GM21529 (cell line): ENCODE measurements around the gene CNKSR1.
A peak's percentile ranks its signal among the peaks of the same experiment; 100 is the strongest.

Experiments used
- ATAC-seq: cut with Tn5 transposase; IDR thresholded peaks from one replicate; pipeline ENCODE4 v1.9.1; 2021; ENCODE audit not compliant: unreplicated experiment

CNKSR1 gene, protein sequence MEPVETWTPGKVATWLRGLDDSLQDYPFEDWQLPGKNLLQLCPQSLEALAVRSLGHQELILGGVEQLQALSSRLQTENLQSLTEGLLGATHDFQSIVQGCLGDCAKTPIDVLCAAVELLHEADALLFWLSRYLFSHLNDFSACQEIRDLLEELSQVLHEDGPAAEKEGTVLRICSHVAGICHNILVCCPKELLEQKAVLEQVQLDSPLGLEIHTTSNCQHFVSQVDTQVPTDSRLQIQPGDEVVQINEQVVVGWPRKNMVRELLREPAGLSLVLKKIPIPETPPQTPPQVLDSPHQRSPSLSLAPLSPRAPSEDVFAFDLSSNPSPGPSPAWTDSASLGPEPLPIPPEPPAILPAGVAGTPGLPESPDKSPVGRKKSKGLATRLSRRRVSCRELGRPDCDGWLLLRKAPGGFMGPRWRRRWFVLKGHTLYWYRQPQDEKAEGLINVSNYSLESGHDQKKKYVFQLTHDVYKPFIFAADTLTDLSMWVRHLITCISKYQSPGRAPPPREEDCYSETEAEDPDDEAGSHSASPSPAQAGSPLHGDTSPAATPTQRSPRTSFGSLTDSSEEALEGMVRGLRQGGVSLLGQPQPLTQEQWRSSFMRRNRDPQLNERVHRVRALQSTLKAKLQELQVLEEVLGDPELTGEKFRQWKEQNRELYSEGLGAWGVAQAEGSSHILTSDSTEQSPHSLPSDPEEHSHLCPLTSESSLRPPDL

DNA sequence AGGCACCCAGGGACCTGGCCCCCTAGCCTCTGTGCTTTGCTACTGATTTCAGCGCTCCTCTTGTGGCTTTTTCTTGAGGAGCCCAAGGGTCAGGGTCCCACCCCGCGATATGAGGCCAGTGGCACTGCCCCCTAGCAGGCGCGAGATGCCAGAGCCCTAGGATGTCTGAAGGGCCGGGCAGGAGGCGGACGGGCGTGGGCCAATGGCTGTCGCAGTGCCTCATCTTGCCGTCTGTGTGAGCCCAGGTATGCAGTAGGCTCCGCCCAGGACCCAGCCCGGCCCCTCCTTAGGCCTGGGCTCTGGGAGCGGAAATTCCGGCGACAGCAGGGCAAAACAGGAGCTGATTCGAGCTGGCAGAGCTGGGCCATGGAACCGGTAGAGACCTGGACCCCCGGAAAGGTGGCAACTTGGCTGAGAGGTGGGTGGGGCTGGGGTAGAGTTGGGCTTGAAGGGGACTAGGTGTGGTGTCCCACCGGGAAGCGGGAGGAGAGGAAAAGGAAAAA lies at the start of gene CNKSR1:
CNKSR1 (plus strand) TSS at position 310 of the 503 bp plus-strand sequence; CDS start at position 367, 57 bp downstream.
- no peak for ATAC-seq

GRCh38 chr1:26129778-26130177 lies 47.5 kb upstream of the CNKSR1 start:
- no peak for ATAC-seq

GRCh38 chr1:26130695-26131094 lies 46.6 kb upstream of the CNKSR1 start:
- no peak for ATAC-seq

DNA sequence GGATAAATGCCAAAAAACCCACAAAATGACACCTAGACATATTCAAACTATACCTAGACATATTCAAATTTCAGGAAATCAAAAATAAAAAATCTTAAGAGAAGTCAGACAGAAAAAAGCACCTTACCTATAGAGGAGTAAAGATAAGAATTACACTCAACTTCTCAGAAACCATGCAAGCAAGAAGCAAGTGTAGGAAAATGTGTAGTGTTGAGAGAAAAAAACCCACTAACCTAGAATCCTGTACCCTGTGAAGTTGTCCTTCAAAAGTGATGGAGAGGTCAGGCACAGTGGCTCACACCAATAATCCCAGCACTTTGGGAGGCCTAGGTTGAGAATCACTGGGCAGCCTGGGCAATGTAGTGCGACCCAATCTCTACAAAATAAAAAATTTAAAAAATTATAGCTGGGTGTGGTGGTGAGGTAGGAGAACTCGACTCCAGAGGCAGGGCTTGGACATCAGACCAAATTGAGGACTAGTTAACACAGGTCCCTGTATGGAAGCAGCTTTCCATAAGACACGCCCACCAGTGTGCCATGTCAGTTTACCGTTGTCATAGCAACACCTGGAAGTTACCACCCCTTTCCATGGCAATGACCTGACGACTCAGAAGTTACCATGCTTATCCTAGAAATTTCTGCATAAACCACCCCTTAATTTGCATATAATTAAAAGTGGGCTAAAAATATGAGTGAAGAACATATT lies 45.0 kb upstream of the CNKSR1 start:
- no peak for ATAC-seq

GRCh38 chr1:26132834-26133167 lies 44.5 kb upstream of the CNKSR1 start:
- ATAC-seq = no peak

GRCh38 chr1:26134466-26134865 lies 42.8 kb upstream of the CNKSR1 start:
- no peak for ATAC-seq

GRCh38 chr1:26138974-26139558 lies 38.2 kb upstream of the CNKSR1 start:
- ATAC-seq = no peak

- no peak for ATAC-seq
Observed at GRCh38 chr1:26142159-26142558, 35.1 kb upstream of the CNKSR1 start.

- ATAC-seq = peak; percentile 44
Observed at GRCh38 chr1:26145041-26145959, 32.0 kb upstream of the CNKSR1 start.

DNA sequence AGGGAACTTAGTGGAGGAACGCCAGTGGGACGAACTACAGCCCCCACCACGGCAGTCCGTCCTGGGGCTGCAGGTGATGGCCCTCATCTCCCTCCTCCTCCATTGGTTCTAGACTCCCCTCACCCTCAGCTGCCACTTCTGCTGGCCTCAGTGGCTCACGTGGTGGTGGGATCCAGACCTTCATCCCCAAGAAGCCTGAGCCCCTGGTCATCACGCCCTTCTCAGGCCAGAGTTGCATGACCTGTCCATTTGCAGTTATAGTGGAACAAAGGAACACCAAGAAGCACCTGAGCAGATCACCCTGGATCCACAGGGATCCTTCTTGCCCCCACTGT lies 31.4 kb upstream of the CNKSR1 start:
- ATAC-seq = no peak

DNA sequence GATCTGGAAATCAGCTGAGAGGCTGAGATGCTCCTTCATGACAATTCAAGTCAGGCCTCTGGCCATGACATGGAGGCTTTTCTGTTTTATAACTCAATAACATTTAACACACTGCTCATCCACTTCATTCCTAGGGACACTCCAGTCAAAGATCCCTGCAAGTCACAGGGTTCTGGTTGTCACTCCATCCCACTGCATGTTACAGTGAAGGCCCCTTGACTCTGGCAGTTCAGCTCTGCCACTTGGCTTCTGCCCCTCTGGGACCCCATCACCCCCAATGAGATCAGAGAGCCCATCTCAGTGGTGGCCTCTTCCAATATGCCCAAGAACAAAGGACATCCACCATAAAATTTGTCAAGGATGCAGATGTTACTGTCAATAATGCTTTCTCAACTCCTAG lies 28.4 kb upstream of the CNKSR1 start:
- ATAC-seq = no peak

DNA sequence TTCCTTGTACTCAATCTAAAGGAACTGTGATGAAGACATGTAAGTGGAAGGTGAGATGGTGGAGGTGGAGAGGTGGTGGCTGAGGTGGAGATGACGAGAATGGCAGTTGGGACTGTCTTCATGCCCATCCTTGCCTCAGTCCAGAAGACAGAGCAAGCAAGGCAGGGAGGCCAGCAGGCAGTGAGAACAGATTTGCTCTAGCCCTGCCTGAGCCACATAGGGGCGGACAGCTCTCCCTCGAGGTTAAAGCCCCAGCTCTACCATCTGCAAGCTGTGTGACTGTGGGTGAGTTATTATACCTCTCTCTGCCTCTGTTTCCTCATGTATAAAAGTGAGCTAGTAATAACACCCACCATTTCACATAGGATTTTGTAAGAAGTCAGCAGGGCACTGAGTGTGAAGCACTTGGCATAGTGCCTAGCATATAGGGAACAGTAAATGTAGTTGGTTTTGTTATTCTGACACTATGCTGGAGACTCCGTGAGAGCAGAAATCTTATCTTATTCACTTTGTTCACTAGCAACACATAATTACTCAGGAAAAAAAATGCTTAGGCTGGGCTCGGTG lies 23.2 kb upstream of the CNKSR1 start:
- ATAC-seq = no peak

DNA sequence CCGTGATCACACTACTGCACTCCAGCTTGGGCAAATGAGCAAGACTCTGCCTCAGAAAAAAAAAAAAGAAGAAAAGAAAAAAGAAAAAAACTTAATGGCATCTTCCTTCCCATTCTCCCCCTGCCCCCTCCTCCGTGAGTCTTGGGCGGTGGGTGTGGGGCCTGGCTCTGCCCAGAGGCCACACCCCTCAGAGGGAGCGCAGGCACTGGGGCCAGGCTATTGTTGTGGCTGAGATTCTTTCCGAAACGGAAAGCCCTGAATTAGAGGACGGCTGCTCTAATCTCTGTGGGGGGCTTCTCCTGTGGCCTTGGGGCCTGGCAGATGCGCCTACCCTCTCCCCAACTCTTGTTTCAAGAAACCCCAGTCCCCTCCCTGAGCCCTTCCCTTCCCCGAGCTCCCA lies 22.5 kb upstream of the CNKSR1 start:
- no peak for ATAC-seq

- ATAC-seq = no peak
Observed at GRCh38 chr1:26155370-26156284, 21.7 kb upstream of the CNKSR1 start.

GRCh38 chr1:26156285-26157038 lies 20.8 kb upstream of the CNKSR1 start:
- ATAC-seq = no peak

DNA sequence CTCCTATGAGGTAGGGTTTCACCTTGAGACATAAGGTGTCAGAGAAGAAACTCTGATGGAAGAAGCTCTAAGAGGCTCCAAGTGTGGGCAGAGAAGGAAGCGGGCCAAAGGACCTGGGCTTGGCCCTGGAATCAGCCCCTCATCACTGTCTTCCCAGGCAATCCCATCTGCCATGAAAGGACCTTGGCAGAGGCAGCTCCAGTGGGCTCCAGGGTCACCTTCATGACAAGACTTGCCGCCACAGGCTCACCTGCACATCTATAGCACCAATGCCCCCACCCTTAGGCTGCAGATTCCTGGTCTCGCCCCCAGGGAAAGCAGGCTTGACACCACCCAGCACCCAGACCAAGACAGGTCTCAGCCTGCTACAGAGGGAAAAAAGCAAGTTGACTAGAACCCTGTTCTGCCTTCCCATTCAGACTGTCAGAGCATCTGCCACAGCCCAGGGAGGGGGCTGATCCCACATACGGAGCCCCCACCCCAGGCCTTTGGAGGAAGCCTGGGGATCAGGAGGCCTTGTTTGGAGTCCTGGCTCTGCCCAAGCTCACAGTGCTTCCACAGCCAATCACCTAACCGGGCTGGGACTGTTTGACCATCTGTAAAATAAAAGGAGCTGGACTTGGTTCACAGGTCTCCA lies 18.9 kb upstream of the CNKSR1 start:
- ATAC-seq = no peak

GRCh38 chr1:26158908-26159742 lies 18.2 kb upstream of the CNKSR1 start, which contains the start of gene FAM110D:
Gene FAM110D (plus strand): TSS chr1:26159079. CDS start chr1:26161292, 2,213 bp downstream.
- ATAC-seq = no peak
